Mesothelial cell of epicardium (in vitro differentiated cells): ENCODE measurements around the gene ATG2A. TPM values are rescaled to one million over a fixed set of nuclear protein-coding genes. Genes with fewer than 3 reads are reported as not detected.

ENCODE experiments used
- DNase-seq, 2 experiments: peaks; one replicate each; pipeline ENCODE4 v3.0.0; 2021; ENCODE audit warnings: low spot score in 2 of 2; ENCODE audit not compliant: unreplicated experiment in 2 of 2
- H3K27ac Mint-ChIP-seq: 2 replicates; pipeline ENCODE4 v1.8.0; 2021; ENCODE audit warnings: mixed read lengths
- H3K27me3 Mint-ChIP-seq: 2 replicates; pipeline ENCODE4 v1.8.0; 2021; ENCODE audit warnings: low read depth, mixed read lengths
- H3K36me3 Mint-ChIP-seq: 2 replicates; pipeline ENCODE4 v1.8.0; 2021; ENCODE audit warnings: mixed read lengths
- H3K4me1 Mint-ChIP-seq: 2 replicates; pipeline ENCODE4 v1.8.0; 2021; ENCODE audit warnings: mixed read lengths
- H3K4me3 Mint-ChIP-seq: 2 replicates; pipeline ENCODE4 v1.8.0; 2021; ENCODE audit warnings: mild to moderate bottlenecking, moderate library complexity, mixed read lengths
- H3K9me3 Mint-ChIP-seq: 2 replicates; pipeline ENCODE4 v1.8.0; 2021; ENCODE audit warnings: mixed read lengths
- total RNA-seq: library from RNA; stranded (reverse); gene quantifications from 3 replicates; pipeline ENCODE4 v1.2.1, GENCODE V29; 2021
- TF ChIP-seq, protein P1 (sequence below): fragments of 200-600 bp; sonication (generic); IDR thresholded peaks from one replicate; pipeline ENCODE4 v1.5.0; 2021; ENCODE audit warnings: antibody characterized with exemption; ENCODE audit not compliant: unreplicated experiment

The ATG2A gene
- total RNA-seq, 1 donor from 2014 or later, result 31.7 TPM

DNA sequence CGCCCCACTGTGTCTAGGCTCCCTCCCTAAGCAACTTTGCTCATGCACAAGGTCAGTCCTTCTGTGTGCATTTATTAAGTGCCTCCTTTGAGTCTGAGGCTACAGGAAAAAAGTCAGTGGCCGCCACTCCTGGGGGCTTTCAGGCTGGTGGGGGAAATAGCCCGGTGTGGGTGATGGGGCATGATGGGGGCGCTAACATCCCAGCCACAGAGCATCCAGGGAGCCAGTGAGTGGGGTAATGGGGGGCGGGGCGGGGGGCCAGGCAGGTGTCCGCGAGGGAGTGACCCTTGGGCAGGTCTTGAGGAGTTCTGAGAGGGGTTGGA is 28.6 kb downstream of the ATG2A start:
- H3K27ac Mint-ChIP-seq, result no peak overlapping the region
- DNase-seq, result no peak
- H3K4me3 Mint-ChIP-seq, result peak overlapping the region; percentile 67
- no peaks in the 10 kb centered on the region for H3K36me3 Mint-ChIP-seq
- H3K9me3 Mint-ChIP-seq, result no peaks in the 10 kb centered on the region
- no peaks in the 10 kb centered on the region for H3K27me3 Mint-ChIP-seq
- peaks cover 20% of the 10 kb centered on the region for H3K4me1 Mint-ChIP-seq
- TF ChIP-seq, protein P1, sequence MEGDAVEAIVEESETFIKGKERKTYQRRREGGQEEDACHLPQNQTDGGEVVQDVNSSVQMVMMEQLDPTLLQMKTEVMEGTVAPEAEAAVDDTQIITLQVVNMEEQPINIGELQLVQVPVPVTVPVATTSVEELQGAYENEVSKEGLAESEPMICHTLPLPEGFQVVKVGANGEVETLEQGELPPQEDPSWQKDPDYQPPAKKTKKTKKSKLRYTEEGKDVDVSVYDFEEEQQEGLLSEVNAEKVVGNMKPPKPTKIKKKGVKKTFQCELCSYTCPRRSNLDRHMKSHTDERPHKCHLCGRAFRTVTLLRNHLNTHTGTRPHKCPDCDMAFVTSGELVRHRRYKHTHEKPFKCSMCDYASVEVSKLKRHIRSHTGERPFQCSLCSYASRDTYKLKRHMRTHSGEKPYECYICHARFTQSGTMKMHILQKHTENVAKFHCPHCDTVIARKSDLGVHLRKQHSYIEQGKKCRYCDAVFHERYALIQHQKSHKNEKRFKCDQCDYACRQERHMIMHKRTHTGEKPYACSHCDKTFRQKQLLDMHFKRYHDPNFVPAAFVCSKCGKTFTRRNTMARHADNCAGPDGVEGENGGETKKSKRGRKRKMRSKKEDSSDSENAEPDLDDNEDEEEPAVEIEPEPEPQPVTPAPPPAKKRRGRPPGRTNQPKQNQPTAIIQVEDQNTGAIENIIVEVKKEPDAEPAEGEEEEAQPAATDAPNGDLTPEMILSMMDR, result no peak

DNA sequence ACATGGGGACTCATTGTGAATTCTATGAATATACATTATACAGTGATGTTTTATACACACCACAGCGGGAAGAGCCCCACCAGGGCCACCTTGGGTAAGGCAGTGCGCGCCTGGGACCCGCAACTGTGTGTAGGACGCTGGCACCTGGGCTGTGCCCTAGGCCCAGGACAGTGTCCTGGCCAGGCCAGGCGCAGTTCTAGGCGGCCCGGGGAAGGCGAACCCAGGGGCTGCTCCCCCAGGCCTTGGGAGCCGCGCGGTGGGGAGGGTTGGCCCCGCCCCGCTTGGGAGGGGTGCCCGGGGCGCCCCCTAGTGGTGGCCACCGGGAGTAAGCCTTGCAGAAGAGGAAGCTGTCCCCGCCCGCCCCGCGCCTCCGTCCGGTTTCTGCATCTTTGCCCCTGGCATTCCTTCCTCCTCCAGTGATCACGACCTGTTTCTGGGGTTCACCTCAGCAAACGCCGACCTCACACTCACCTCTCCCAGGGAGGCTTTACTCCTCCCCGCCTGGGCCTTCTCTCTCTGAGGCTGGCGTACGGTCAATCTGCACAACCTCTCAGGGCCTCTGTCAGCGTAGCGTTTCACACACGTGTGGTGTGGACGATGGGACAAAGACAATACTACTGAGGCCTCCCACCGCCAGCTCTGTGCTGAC is 29.1 kb downstream of the ATG2A start:
- no peaks in the 10 kb centered on the region for H3K9me3 Mint-ChIP-seq
- H3K4me3 Mint-ChIP-seq, result peak overlapping the region; percentile 67
- H3K4me1 Mint-ChIP-seq, result peaks cover 21% of the 10 kb centered on the region
- peak overlapping the region; percentile 81 for H3K27ac Mint-ChIP-seq
- peak; percentile 75 to 90 for DNase-seq
- no peaks in the 10 kb centered on the region for H3K36me3 Mint-ChIP-seq
- TF ChIP-seq, protein P1, result peak; percentile 99
- H3K27me3 Mint-ChIP-seq, result no peaks in the 10 kb centered on the region

DNA sequence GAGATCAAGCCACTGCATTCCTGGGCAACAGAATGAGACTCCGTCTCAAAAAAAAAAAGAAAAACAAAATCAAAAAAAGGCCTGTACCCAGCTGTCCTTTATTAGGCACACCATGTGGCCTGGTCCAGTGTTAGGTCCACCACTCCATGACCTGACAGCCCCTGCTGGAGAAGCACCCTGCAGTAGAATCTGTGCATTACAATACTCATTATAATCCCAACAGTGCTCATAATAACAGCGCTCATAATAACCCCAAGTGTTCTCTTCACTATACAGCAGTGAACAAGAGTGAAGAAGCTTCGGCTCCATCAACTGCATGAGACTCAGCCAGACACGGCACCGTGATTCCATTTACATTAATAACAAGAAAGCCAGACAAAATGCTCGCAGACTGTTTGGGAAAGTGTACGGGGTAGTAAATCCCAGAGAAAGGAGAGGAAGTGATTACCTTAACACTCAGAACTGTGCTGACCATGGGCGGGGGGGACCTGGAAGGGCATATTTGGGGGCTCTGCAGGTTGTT is 29.7 kb downstream of the ATG2A start:
- no peak for DNase-seq
- peak overlapping the region; percentile 40 for H3K27ac Mint-ChIP-seq
- H3K27me3 Mint-ChIP-seq, result no peaks in the 10 kb centered on the region
- H3K4me1 Mint-ChIP-seq, result peaks cover 21% of the 10 kb centered on the region
- TF ChIP-seq, protein P1, result no peak
- H3K36me3 Mint-ChIP-seq, result no peaks in the 10 kb centered on the region
- H3K9me3 Mint-ChIP-seq, result no peaks in the 10 kb centered on the region
- peak overlapping the region; percentile 17 for H3K4me3 Mint-ChIP-seq

DNA sequence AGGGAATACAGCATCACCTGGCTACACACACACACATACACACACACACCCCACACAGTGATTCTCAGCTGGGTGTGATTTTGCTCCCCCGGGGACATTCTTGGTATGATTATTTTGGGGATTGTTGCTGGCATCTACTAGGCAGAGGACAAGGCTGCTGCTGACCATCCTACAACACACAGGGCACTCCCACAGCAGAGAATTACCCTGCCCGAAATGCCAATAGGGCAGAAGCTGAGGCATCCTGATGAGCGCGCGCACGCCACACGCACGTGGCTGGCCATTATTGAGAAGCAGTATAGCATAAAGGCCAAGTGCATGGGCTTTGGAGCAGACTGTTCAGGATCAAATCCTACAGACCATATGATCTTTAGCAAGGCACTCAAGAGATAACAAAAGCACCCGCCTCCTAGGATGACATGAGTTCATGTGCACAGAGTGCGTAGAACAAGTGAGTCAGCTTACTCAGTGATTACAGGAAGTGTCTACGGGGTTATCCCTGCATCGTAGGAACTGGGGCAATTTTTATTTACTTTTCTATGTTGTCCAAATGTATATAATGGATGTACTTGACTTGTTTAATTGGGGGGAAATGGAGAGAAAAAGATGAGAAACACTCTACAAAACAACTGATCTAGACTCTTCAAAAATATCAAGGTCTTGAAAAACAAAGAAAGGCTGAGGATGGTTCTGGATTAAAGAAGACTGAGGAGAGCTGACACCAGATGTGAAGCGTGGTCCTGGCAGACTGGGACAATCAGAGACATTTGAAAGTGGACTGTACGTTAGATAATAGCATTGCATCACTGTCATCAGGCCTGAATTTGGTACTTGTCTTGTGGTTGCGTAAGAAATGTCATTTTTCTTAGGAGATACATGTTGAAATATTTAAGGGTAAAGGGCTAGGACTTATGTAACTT is 31.4 kb downstream of the ATG2A start:
- TF ChIP-seq, protein P1, result no peak
- H3K9me3 Mint-ChIP-seq, result no peaks in the 10 kb centered on the region
- H3K4me3 Mint-ChIP-seq, result no peak overlapping the region
- no peaks in the 10 kb centered on the region for H3K27me3 Mint-ChIP-seq
- H3K36me3 Mint-ChIP-seq, result no peaks in the 10 kb centered on the region
- H3K27ac Mint-ChIP-seq, result peak overlapping the region; percentile 22
- DNase-seq, result no peak
- peaks cover 33% of the 10 kb centered on the region for H3K4me1 Mint-ChIP-seq

DNA sequence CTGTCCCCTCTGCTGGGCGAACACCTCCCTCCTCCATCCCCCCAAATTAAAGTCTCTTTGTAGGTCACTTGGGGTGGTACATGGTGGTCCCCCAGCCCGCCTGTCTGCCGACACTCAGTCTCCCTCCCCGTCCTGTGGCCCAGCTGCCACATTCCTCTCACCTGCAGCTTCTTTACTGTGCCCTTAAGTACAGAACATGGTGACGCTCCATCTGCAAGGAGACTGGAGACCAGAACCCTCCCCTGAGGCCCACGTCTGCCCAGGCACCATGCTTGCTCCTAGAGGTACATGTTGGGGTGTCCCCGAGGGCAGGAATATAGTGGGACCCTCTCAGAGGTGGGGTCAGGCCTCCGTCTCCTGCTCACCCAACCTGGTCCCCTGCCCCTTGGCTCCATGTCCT is 33.0 kb downstream of the ATG2A start:
- no peaks in the 10 kb centered on the region for H3K27me3 Mint-ChIP-seq
- no peak overlapping the region for H3K27ac Mint-ChIP-seq
- H3K9me3 Mint-ChIP-seq, result no peaks in the 10 kb centered on the region
- DNase-seq, result no peak
- no peaks in the 10 kb centered on the region for H3K36me3 Mint-ChIP-seq
- no peak overlapping the region for H3K4me3 Mint-ChIP-seq
- H3K4me1 Mint-ChIP-seq, result peaks cover 46% of the 10 kb centered on the region
- TF ChIP-seq, protein P1, result no peak
